Left hindlimb (tissue), 1 donor: ENCODE results near the gene CPNE6.

Source experiments
- DNase-seq: peaks from one replicate; pipeline ENCODE4 v3.0.0-alpha.2; 2018

The CPNE6 gene

DNA sequence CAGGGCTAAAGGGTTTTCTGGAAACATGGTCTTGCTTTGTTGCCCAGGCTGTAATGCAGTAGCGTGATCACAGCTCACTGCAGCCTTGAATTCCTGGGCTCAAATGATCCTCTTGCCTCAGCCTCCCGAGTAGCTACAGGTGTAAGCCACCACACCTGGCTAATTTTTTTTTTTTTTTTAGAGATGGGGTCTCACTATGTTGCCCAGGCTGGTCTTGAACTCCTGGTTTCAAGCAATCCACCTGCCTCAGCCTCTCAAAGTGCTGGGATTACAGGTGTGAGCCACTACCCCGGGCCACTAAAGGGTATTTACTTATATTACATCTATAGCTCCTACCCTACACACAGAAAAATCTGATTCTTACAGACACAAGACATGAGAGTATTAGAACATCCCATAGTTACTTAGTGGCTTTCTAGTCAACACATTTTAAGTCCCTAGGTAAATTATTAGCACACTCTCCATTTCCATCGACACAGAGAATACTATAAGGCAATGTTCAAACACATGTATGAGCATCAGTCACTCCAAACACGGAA is 37.0 kb downstream of the CPNE6 start:
- DNase-seq, result no peak

DNA sequence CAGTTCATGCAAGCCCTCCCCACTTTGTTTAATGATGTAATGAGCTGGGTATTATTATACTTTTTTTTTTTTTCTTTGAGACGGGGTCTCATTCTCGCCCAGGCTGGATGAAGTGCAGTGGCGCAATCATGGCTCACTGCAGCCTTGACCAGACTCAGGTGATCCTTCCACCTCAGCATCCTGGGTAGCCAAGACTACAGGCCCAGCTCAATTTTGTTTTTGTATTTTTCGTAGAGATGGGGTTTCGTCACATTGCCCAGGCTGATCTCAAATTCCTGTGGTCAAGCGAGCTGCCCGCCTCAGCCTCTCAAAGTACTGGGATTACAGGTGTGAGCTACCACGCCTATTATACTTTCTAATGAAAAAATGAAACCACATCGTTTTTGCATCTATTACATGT is 38.7 kb downstream of the CPNE6 start:
- DNase-seq, result no peak

DNA sequence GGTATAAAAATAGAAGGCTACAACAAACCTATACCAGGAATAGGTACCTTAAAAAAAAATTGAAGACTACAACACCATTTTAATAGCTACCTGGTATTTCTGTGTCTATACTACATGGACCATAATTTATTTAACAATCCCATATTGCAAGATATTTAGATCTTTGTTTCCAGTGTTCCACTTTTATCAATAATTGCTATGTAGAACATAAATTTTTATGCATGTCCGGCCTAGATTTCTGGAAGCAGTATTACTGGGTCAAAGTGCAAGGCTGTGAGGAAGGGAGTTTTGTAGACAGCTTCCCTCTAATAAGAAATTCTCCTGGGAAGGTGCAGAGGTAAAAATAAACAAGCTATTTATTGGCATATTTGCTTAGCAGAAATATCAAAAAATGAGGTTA is 39.2 kb downstream of the CPNE6 start:
- no peak for DNase-seq

GRCh38 chr14:24113379-24113800 is 42.0 kb downstream of the CPNE6 start:
- no peak for DNase-seq

DNA sequence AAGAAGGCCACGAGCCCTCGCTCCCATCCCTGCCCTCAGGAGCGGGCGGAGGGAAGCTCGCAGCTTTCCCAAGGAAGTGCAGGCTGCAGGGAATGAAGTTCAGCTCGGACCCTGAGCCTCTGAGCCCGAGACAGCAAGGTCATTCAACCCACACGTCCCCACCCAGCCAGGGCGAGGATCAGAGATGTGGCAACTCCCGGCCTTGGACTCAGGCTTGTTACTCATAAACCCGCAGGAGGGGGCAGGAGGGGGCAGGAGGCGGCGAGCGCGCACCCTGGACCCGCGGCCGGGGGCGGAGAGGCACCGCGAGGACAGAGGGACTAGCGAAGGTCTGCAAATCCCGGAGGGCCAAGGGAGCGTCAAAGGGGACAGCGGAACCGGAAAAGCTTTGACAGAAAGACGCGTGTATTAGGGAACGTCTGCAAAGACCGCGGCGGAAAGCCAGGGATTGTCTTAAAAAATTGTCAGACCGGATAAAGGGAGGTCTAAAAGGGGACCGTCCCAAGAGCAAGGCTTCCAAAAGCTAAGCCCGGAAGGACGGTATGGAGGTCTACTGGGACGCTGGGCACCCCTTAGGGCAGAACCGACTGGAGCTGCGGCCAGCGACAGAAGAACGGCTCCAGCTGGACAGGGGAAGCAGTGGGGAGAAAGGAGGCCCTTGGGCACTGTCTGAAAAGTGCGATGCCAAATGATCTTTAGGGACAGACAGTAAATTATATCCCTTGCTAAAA is 42.6 kb downstream of the CPNE6 start:
- peak; percentile 87 for DNase-seq

- peak; percentile 99 for DNase-seq
These were observed 43.4 kb downstream of the CPNE6 start, which contains the start of the genes DCAF11 and NRL for GRCh38 chr14:24114532-24115421. Gene DCAF11 (plus strand): TSS chr14:24114777. CDS start chr14:24115595, 818 bp downstream. Gene NRL (minus strand): TSS chr14:24114949. CDS start chr14:24082848, 32,101 bp downstream.

DNA sequence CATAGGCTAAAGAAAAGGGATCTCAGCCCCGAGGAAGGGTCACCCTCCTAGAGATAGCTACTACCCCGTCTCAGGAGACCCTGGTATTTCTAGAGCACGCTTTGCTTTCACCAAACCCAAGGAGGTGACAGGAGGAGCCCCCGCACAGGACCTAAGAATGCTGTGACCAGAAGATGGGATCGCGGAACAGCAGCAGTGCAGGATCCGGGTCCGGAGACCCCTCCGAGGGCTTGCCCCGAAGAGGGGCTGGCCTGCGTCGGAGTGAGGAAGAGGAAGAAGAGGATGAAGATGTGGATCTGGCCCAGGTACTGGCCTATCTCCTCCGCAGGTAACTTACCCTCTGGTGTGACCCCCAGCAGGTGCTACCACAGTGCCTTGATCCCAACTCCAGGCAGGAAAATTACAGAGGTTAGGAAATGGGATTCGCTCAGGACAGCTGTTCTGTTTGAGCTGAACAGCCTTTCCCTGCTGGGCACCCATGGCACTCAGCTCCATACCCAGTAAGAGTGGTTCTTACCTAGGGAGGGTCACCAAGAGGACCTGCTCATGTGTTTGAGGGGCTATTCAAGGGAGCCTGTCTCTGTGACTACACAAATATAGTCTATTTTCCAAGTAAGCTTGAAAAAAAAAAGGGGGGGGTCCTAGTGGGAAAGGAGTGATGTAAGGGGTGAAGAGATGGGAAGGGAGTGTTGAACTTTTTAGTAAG is 44.2 kb downstream of the CPNE6 start:
- no peak for DNase-seq

DNA sequence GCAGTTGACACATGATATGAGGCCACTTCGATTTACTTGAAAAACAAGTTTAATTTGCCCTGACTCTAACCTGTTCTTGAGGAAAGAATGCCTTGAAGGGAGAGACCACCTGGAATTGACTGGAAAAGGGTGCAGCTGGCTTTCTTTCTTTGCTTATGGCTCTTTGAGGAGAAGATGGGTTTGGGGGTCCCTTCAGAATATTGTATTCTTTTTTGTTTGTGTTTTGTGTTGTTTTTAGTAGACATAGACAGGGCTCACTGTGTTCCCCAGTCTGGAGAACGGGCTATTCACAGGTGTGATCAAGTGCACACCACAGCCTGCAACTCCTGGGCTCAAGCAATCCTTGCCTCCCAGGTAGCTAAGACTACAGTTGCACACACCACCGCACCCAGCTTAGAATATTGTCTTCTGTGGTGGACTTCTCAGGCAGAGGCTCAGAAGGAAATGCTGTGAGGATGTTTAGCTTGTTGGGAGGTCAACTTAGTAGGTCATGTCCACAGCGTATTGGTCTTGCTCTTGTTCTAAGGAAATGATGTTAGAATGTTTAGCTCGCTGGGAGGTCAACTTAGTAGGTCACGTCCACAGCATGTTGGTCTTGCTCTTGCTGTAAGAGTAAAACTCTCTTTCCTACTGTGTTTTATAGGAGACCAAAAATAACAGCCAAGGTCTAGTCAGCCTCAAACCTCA is 44.9 kb downstream of the CPNE6 start:
- no peak for DNase-seq

GRCh38 chr14:24117179-24117578 is 45.8 kb downstream of the CPNE6 start:
- no peak for DNase-seq

DNA sequence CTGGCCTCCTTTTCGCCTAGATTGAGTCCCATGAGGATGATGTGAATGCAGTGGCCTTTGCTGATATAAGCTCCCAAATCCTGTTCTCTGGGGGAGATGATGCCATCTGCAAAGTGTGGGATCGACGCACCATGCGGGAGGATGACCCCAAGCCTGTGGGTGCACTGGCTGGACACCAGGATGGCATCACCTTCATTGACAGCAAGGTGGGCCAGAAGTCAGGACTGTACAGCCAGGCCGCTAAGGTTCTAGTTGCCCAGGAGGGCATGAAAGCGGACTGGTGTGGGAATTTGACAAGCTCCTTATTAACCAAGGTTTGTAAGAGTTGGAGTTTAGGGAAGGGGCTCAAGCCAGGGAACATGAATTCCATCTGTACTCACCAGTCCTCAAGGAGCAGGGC is 48.3 kb downstream of the CPNE6 start:
- DNase-seq, result no peak

- DNase-seq, result no peak
These were observed 49.8 kb downstream of the CPNE6 start for GRCh38 chr14:24121210-24121609.

- no peak for DNase-seq
These were observed 51.1 kb downstream of the CPNE6 start for GRCh38 chr14:24122416-24122815.

- no peak for DNase-seq
These were observed 51.5 kb downstream of the CPNE6 start for GRCh38 chr14:24122898-24123297.

GRCh38 chr14:24123424-24124417 is 52.4 kb downstream of the CPNE6 start:
- no peak for DNase-seq

DNA sequence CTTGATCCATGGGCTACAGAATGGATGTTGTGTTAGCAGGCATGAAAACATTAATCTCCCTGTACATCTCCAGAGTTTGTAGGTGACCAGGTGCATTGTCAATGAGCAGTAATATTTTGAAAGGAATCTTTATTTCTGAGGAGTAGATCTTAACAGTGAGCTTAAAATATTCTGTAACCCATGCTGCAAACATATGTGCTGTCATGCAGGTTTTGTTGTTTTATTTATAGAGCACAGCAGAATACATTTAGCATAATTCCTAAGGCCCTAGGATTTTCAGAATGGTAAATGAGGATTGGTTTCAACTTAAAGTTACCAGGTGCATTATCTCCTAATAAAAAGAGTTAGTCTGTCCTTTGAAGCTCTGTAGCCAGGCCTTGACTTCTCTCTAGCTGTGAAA is 55.6 kb downstream of the CPNE6 start:
- DNase-seq, result no peak

- DNase-seq, result no peak
These were observed 56.3 kb downstream of the CPNE6 start for GRCh38 chr14:24127673-24128072.
